DMS 273 (cell line): Measurements from ENCODE around the gene SCYGR6.

Experiments used
- DNase-seq: peaks from one replicate; lab custom pipeline; 2025; ENCODE audit not compliant: unreplicated experiment; lab: John Stamatoyannopoulos, UW

The SCYGR6 gene

DNA sequence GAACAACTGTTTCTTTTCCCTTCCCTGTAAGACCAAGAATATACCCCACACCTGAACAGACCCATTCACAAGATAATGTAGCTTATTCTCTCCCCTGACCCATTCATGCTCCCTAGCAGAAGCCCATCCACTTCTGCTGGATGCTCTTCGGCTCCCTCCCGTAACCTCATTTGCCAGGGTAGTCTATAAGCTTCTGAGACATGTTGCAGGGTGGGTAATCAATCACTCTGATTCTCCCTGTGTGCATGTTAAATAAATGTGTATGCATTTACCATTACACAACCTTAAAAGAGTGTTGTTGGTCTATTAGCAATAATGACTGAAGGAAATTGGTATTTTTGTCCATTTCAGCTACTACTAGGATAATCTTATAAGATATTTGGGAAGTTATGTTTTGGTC, 8.1 kb downstream of the SCYGR6 start:
- DNase-seq: no peak

DNA sequence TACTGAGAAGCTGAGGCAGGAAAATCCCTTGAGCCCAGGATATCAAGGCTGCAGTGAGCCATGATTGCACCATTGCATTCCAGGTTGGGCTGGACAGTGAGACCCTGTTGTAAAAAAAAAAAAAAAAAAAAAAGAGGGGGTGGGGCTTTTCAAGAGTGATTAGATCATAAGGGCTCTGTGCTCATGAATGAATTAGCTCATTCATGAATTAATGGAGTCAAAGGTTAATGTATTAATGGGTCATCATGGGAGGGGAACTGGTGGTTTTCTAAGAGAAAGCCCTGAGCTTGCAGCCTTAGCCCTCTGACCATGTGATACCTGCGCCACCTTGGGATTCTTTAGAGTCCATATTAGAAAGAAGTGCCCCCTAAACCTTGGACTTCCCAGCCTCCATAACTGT, 11.3 kb downstream of the SCYGR6 start:
- DNase-seq: no peak

DNA sequence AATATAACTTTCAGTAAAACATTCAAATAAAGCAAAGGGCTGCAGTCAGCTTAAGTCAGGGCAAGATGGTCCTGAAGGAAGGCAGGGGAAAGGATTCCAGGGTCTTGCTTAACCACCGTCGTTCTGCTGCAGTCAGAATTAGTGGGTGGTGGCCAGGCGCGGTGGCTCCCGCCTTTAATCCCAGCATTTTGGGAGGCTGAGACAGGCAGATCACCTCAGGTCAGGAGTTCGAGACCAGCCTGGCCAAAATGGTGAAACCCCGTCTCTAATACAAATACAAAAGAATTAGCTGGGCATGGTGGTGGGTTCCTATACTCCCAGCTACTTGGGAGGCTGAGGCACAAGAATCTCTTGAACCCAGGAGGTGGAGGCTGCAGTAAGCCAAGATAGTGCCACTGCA, 13.6 kb downstream of the SCYGR6 start:
- no peak for DNase-seq

DNA sequence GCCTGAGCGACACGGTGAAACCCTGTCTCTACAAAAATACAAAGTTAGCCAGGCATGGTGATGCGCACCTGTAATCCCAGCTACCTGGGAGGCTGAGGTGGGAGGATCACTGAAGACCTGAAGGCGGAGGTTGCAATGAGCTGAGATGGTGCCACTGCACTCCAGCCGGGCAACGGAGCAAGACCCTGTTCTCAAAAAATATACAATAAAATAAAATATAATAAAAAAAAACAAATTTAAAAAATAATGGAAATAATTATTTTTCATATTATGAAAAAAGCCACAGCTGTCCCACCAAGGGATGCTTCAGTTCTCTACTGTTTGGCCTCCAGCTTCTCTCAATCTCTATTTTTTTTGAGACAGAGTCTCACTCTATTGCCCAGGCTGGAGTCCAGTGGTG, 17.2 kb downstream of the SCYGR6 start:
- DNase-seq: no peak

DNA sequence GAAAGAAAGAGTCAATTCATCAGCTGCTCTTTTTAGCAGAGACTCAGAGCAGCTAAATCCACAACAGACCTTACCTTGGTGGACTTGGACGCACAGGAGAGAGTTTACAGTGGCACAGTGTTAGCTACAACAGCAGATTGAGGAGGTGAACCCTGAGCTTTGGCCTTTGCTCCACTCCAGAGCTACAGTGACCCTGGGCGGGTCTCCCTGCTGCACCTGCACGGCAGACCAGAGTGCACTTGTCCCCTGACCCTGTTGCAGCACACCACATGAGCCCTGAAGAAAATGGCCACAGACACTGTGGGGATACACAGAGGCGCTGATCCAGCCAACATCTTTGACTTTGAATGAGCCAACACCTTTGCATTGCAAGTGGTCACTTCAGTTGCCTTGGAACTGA, 17.7 kb downstream of the SCYGR6 start:
- no peak for DNase-seq

DNA sequence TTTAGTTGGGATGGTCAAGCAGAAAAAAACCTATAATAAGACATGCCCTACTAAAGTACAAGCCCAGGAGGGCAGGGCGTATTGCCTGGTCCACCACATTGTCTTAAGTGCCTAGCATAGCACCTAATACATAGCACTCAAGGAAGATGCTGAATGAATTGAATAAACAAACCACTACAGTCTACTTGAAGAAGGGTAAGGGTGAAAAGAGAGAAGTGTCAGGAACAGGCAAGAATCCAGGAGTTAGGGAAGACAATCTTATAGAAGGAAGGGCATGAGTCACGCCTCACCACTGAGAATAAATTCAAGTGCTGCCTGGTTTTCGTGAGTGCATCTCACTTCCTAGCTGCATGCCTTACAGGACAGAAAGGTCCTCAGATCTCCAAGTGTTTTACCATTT, 20.6 kb downstream of the SCYGR6 start:
- DNase-seq: no peak

DNA sequence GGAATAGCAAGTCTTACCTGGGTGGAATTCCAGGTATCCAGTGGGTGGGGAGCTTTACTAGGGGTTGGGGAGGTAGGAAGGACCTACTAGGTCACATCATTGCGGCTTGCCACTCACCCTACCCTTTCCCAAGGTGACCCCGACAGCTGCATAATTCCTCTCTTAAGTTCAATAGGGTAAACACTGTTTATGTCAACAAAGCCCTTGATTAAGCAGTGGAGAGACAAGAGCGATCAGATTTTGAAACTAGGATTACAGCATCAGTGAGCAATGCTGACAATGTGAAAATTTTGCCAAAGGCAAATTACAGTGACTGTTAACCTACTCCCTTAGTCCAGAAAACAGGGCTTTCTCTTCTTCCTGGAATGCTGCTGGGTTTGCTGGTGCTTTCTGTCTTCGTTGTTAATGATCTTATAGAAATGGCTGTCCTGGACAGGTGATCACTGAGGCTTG, 21.3 kb downstream of the SCYGR6 start:
- DNase-seq: no peak

DNA sequence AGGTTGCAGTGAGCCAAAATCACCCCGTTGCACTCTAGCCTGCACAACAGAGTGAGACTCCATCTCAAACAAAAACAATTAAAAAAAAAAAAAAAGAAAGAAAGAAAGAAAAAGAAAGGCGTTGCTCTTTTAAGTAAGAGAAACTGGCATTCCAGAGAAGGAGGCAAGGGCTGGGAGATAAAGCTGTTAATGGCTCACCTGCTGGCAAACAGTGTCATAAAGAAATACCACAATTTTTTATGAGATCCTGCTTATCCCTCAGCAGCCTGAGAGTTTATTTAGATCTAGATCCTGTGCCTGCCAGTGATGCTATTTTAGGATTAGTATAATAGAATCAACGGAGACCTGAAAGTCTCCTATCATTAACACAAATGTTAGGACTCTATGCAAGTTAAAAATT, 23.0 kb downstream of the SCYGR6 start:
- no peak for DNase-seq

DNA sequence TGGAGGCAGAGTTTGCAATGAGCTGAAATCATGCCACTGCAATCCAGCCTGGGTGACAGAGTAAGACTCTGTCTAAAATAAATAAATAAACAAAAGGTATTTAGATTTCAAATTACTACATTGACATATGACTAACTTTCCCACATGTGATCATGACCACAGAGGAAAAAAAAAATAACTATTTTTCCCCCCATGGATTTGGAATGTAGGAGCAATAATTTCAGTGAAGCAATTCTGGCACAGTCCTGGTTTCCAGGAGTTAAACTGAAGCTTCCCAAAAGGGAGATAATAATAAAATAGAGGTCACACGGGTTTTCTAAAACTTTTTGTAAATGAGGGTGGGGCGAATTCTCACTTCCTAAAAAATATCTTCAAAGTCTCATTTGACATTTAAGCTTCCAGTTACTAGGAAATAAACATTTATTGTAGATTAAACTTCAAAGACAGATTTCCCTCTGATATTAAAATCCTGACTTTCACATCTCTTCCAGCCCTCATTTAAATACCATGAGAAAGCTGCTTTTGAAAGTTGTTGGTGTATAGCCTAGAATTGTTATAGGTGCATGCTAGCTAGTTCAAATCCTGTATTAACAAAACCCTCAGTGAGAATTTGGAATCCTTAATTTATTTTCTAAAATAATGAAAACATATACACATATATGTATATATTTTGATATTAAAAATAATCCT, 27.4 kb downstream of the SCYGR6 start:
- DNase-seq: no peak

DNA sequence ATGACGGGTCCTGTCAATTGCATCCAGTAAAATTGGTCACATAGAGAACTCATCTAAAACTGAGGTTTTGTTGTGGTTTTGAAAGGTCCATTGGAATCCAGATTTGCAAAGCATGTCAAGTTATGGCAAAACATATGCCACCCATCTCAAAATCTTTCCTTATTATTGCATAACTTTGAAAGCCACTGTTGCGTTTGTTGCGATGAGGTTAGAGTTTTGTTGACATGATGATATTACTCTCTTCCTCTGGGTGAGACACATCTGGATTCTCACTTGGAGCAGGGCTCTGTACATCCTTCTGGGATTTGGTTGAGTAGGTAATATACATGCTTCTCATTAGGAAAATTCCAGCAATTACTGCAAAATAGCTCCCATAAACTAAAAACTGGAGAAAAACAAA, 37.4 kb downstream of the SCYGR6 start:
- no peak for DNase-seq

DNA sequence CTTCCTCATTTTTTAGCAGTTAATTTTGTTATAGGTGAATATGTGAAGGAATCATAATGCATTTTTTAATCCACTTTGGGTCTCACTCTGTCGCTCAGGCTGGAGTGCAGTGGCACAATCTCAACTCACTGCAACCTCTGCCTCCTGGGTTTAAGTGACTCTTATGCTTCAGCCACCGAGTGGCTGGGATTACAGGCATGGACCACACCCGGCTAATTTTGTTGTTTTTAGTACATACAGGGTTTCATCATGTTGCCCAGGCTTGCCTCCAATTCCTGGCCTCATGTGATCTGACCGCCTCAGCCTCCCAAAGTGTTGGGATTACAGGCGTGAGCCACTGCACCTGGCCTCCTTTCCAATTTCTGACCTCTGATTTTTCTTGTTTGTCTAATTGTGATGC, 40.3 kb downstream of the SCYGR6 start:
- no peak for DNase-seq

DNA sequence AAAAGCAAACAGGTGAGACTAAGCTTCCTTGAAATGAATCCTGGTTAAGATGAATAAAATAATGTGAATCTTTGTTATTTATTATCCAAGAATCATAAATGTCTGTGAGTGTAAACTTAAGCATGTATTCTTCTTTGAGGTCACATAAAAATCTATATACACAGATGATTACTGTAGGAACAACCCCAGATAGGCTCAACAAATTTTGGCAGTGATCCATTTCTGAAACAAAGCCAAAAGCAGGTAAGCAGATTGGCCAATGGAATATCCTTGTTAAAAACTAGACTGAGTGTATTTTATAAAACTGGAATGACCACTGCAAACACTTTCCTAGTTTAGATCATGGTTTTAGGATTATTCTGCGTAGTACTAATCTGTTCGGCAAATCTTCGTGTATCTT, 46.6 kb downstream of the SCYGR6 start:
- no peak for DNase-seq

DNA sequence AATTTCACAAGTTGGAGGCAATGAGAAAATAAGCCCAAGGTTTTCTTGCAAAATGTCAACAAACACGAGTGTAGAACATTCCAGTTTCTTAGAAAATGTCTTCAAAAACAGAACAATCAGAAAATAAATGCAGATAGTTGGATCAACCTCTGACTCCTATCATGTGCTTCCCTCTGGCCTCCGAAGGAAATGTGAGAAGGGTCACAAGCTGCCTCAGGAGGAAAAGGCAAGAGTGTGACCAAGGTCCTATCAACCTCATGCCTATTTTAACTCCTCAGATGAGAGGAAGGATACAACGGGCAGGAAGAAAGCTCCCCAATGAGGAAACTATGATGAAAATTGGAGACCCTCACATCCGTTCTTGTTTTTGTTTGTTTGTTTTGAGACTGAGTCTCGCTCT, 50.1 kb downstream of the SCYGR6 start:
- no peak for DNase-seq
